ENCODE data around the gene TMC4.

Gene TMC4

GRCh38 chr19:54151362-54152035 is 21.5 kb downstream of the TMC4 start:
- Histone ChIP-seq H3K27me3 (ENCODE audit: insufficient read depth, low read depth) (no peaks in the 10 kb centered on the region), H3K27ac (no peak overlapping the region), H3K4me3 (IDR thresholded peaks at IDR 0.05; ENCODE audit: insufficient read depth, low read depth, low read length) (no peak overlapping the region), H3K79me2 (ENCODE audit: insufficient read depth, low read depth) (no peaks in the 10 kb centered on the region), H3K4me2 (no peak overlapping the region), H4K20me1 (ENCODE audit: insufficient read depth) (no peaks in the 10 kb centered on the region), H2AFZ (ENCODE audit: low read depth) (no peak overlapping the region), H3K36me3 (ENCODE audit: insufficient read depth) (0 out of 2 replicates have a peak, but pooled peaks cover 3% of the 10 kb centered on the region), H3K9ac (no peak overlapping the region), H3K4me1 (ENCODE audit: low read depth, poor library complexity, severe bottlenecking) (peaks cover 5% of the 10 kb centered on the region)
- no peak for TF ChIP-seq CTCF (conservative IDR thresholded peaks at IDR 0.05; ENCODE audit: low read depth, low read length)

GRCh38 chr19:54149021-54149812 is 23.7 kb downstream of the TMC4 start:
- no peaks in the 10 kb centered on the region for H4K20me1 ChIP-seq (ENCODE audit: insufficient read depth)
- H3K4me2 ChIP-seq, result no peak overlapping the region
- peaks cover 1% of the 10 kb centered on the region for H3K4me1 ChIP-seq (ENCODE audit: low read depth, poor library complexity, severe bottlenecking)
- H3K4me3 ChIP-seq (IDR thresholded peaks at IDR 0.05; ENCODE audit: insufficient read depth, low read depth, low read length), result no peak overlapping the region
- H3K79me2 ChIP-seq (ENCODE audit: insufficient read depth, low read depth), result no peaks in the 10 kb centered on the region
- no peak overlapping the region for H3K9ac ChIP-seq
- TF ChIP-seq CTCF (conservative IDR thresholded peaks at IDR 0.05; ENCODE audit: low read depth, low read length), result no peak
- no peak overlapping the region for H2AFZ ChIP-seq (ENCODE audit: low read depth)
- no peak overlapping the region for H3K27ac ChIP-seq
- peaks cover 5% of the 10 kb centered on the region; the same call in 1 of the 2 replicates for H3K36me3 ChIP-seq (ENCODE audit: insufficient read depth)
- no peaks in the 10 kb centered on the region; the same call in 1 of the 2 replicates for H3K27me3 ChIP-seq (ENCODE audit: insufficient read depth, low read depth)

- Histone ChIP-seq H3K27ac (no peak overlapping the region), H4K20me1 (ENCODE audit: insufficient read depth) (no peaks in the 10 kb centered on the region), H3K79me2 (ENCODE audit: insufficient read depth, low read depth) (no peaks in the 10 kb centered on the region), H2AFZ (ENCODE audit: low read depth) (no peak overlapping the region), H3K9ac (no peak overlapping the region), H3K4me3 (IDR thresholded peaks at IDR 0.05; ENCODE audit: insufficient read depth, low read depth, low read length) (no peak overlapping the region), H3K36me3 (ENCODE audit: insufficient read depth) (peaks cover 3% of the 10 kb centered on the region; the same call in 1 of the 2 replicates), H3K4me1 (ENCODE audit: low read depth, poor library complexity, severe bottlenecking) (no peaks in the 10 kb centered on the region), H3K27me3 (ENCODE audit: insufficient read depth, low read depth) (no peaks in the 10 kb centered on the region; the same call in 1 of the 2 replicates), H3K4me2 (no peak overlapping the region)
- TF ChIP-seq CTCF (conservative IDR thresholded peaks at IDR 0.05; ENCODE audit: low read depth, low read length), result no peak
Observed at GRCh38 chr19:54148158-54148557, 24.8 kb downstream of the TMC4 start.

GRCh38 chr19:54147676-54148075 is 25.3 kb downstream of the TMC4 start:
- Histone ChIP-seq H3K4me1 (ENCODE audit: low read depth, poor library complexity, severe bottlenecking) (no peaks in the 10 kb centered on the region), H3K36me3 (ENCODE audit: insufficient read depth) (peaks cover 3% of the 10 kb centered on the region; the same call in 1 of the 2 replicates), H3K4me3 (IDR thresholded peaks at IDR 0.05; ENCODE audit: insufficient read depth, low read depth, low read length) (no peak overlapping the region), H3K27me3 (ENCODE audit: insufficient read depth, low read depth) (no peaks in the 10 kb centered on the region; the same call in 1 of the 2 replicates), H3K9ac (no peak overlapping the region), H3K4me2 (no peak overlapping the region), H3K79me2 (ENCODE audit: insufficient read depth, low read depth) (peaks cover 3% of the 10 kb centered on the region; the same call in 1 of the 2 replicates), H4K20me1 (ENCODE audit: insufficient read depth) (no peaks in the 10 kb centered on the region), H3K27ac (no peak overlapping the region), H2AFZ (ENCODE audit: low read depth) (no peak overlapping the region)
- no peak for TF ChIP-seq CTCF (conservative IDR thresholded peaks at IDR 0.05; ENCODE audit: low read depth, low read length)
